IMR-90 (cell line): ENCODE measurements around the gene SLIT3. TPM values are rescaled to one million over a fixed set of nuclear protein-coding genes. Genes with fewer than 3 reads are reported as not detected.

Experiments
- ATAC-seq: fragments of 200-7000 bp; cut with Tn5 transposase; 2 replicates; pipeline ENCODE4 v1.9.1; 2020; ENCODE audit warnings: low read depth, mild to moderate bottlenecking, moderate library complexity
- BruUV-seq: library from RNA; stranded (reverse); fragments of 400-500 nt; replicated peaks from 2 replicates; lab custom pipeline; 2021; lab: Mats Ljungman, UMichigan
- CTCF ChIA-PET: fragments of 300-600 bp; formaldehyde crosslinking; extraction: SDS; loops from one replicate; lab custom pipeline; 2021; ENCODE audit warnings: antibody characterized with exemption; lab: Yijun Ruan, JAX
- POLR2A ChIA-PET: fragments of 300-600 bp; sonication (Branson Sonifier 250); formaldehyde crosslinking; loops from one replicate; lab custom pipeline; 2022; ENCODE audit warnings: antibody characterized with exemption; ENCODE audit not compliant: unreplicated experiment; lab: Charles Lee
- DNase-seq: peaks from one replicate; pipeline ENCODE4 v3.0.0; 2013
- H2AFZ ChIP-seq: replicated peaks from 2 replicates; pipeline ENCODE3; 2013; ENCODE audit warnings: low read length, mild to moderate bottlenecking; ENCODE audit not compliant: poor library complexity
- H2AK5ac ChIP-seq: 2 replicates; pipeline ENCODE4 v1.6.1; 2013; ENCODE audit warnings: low read depth, low read length, inconsistent platforms
- H2AK9ac ChIP-seq: replicated peaks from 2 replicates; pipeline ENCODE3; 2013; ENCODE audit warnings: mild to moderate bottlenecking, low read depth, low read length, moderate library complexity; ENCODE audit not compliant: poor library complexity
- H2BK120ac ChIP-seq: 2 replicates; pipeline ENCODE4 v1.6.1; 2013; ENCODE audit warnings: low read depth, low read length, inconsistent platforms
- H2BK15ac ChIP-seq: 3 replicates; pipeline ENCODE4 v1.6.1; 2013; ENCODE audit warnings: low read depth, low read length, inconsistent platforms
- H2BK20ac ChIP-seq: 2 replicates; pipeline ENCODE4 v1.6.1; 2013; ENCODE audit warnings: low read depth, mild to moderate bottlenecking, inconsistent platforms, low read length, moderate library complexity
- H2BK5ac ChIP-seq: 2 replicates; pipeline ENCODE4 v1.6.1; 2013; ENCODE audit warnings: mild to moderate bottlenecking, low read depth, low read length, inconsistent platforms; ENCODE audit not compliant: poor library complexity, severe bottlenecking
- H3K14ac ChIP-seq: replicated peaks from 2 replicates; pipeline ENCODE4 v1.6.1; 2013; ENCODE audit warnings: low read depth, low read length, inconsistent platforms
- H3K18ac ChIP-seq: 2 replicates; pipeline ENCODE4 v1.6.1; 2013; ENCODE audit warnings: low read depth, low read length, control low read depth
- H3K23ac ChIP-seq: 2 replicates; pipeline ENCODE4 v1.6.1; 2013; ENCODE audit warnings: low read depth, low read length, inconsistent platforms
- H3K27ac ChIP-seq: 2 replicates; pipeline ENCODE4 v1.5.1; 2013; ENCODE audit warnings: mild to moderate bottlenecking, control low read depth, low read length; ENCODE audit not compliant: insufficient read depth
- H3K27me3 ChIP-seq: 2 replicates; pipeline ENCODE4 v1.6.1; 2013; ENCODE audit warnings: low read length; ENCODE audit not compliant: control insufficient read depth, insufficient read depth
- H3K36me3 ChIP-seq: 2 replicates; pipeline ENCODE4 v1.6.1; 2013; ENCODE audit warnings: low read length, mixed read lengths; ENCODE audit not compliant: control insufficient read depth, insufficient read depth
- H3K4ac ChIP-seq: 2 replicates; pipeline ENCODE4 v1.6.1; 2013; ENCODE audit warnings: low read depth, low read length, inconsistent platforms
- H3K4me1 ChIP-seq: 2 replicates; pipeline ENCODE4 v1.6.1; 2013; ENCODE audit warnings: low read length, mixed read lengths; ENCODE audit not compliant: control insufficient read depth, insufficient read depth
- H3K4me2 ChIP-seq: 2 replicates; pipeline ENCODE4 v1.6.1; 2013; ENCODE audit warnings: low read depth, mild to moderate bottlenecking, control low read depth, low read length, moderate library complexity
- H3K4me3 ChIP-seq: 2 replicates; pipeline ENCODE4 v1.5.1; 2013; ENCODE audit warnings: low read depth, mild to moderate bottlenecking, control low read depth, low read length, moderate library complexity; ENCODE audit not compliant: insufficient read depth
- H3K56ac ChIP-seq: 2 replicates; pipeline ENCODE4 v1.6.1; 2013; ENCODE audit warnings: low read length, inconsistent platforms; ENCODE audit not compliant: insufficient read depth; ENCODE audit errors: extremely low read depth
- H3K79me1 ChIP-seq, 2 experiments: 2 replicates each; pipeline ENCODE4 v1.6.1; 2013; ENCODE audit warnings: low read length in 2 of 2, inconsistent platforms in 1 of 2, low read depth in 1 of 2
- H3K9ac ChIP-seq: 2 replicates; pipeline ENCODE4 v1.6.1; 2013; ENCODE audit warnings: low read depth, low read length, control low read depth
- H3K9me1 ChIP-seq: 2 replicates; pipeline ENCODE4 v1.6.1; 2013; ENCODE audit warnings: low read length, inconsistent platforms; ENCODE audit not compliant: insufficient read depth
- H3K9me3 ChIP-seq: 2 replicates; pipeline ENCODE4 v1.6.1; 2013; ENCODE audit warnings: low read length; ENCODE audit not compliant: control insufficient read depth, insufficient read depth
- H4K20me1 ChIP-seq: 2 replicates; pipeline ENCODE4 v1.6.1; 2013; ENCODE audit warnings: low read length, inconsistent platforms; ENCODE audit not compliant: insufficient read depth
- H4K5ac ChIP-seq: 2 replicates; pipeline ENCODE4 v1.6.1; 2013; ENCODE audit warnings: mild to moderate bottlenecking, low read depth, low read length, control low read depth
- H4K8ac ChIP-seq, 2 experiments: 2 replicates each; pipeline ENCODE4 v1.6.1; 2013; ENCODE audit warnings: low read depth in 2 of 2, low read length in 2 of 2, control low read depth in 1 of 2, inconsistent platforms in 1 of 2
- H4K91ac ChIP-seq: 2 replicates; pipeline ENCODE4 v1.6.1; 2013; ENCODE audit warnings: low read depth, low read length, inconsistent platforms; ENCODE audit not compliant: insufficient read depth
- CTCF ChIP-seq: conservative IDR thresholded peaks from 2 replicates; pipeline ENCODE4 v1.5.1; 2012; ENCODE audit warnings: mild to moderate bottlenecking, low read depth, low read length, improper control_type of control experiment
- ELK1 ChIP-seq: fragments of 150-350 bp; IDR thresholded peaks from 2 replicates; pipeline ENCODE4 v1.6.1; 2016; ENCODE audit warnings: low read depth, mild to moderate bottlenecking, low read length, moderate library complexity, borderline replicate concordance
- RAD21 ChIP-seq: IDR thresholded peaks from 2 replicates; pipeline ENCODE4 v1.6.1; 2012; ENCODE audit warnings: low read length, improper control_type of control experiment
- RCOR1 ChIP-seq: IDR thresholded peaks from 2 replicates; pipeline ENCODE4 v1.6.1; 2012; ENCODE audit warnings: mild to moderate bottlenecking, low read length, improper control_type of control experiment; ENCODE audit not compliant: insufficient replicate concordance
- WGBS, 2 experiments: methylation state at CpG; one replicate each; pipeline versions ENCODE4 v1.1.5 to v1.1.7; 2013; ENCODE audit warnings: missing lambda C conversion rate in 2 of 2; ENCODE audit not compliant: insufficient read length in 1 of 2; ENCODE audit errors: extremely low coverage in 2 of 2; 5-methylcytosine and 5-hydroxymethylcytosine counted together
- dilution Hi-C: fragments of 300-500 bp; cut with HindIII; formaldehyde crosslinking; loops from one replicate; pipeline ENCODE4 v1.14.3; 2018; ENCODE audit warnings: low sequenced_read_pairs; ENCODE audit not compliant: unreplicated experiment
- in situ Hi-C: fragments of 300-500 bp; cut with MboI; formaldehyde crosslinking; loops from 3 replicates; pipeline ENCODE4 v1.14.3; 2019; ENCODE audit warnings: low sequenced_read_pairs, inconsistent platforms, mixed read lengths
- intact Hi-C: fragments of 100-400 bp; cut with micrococcal nuclease; formaldehyde crosslinking; loops from 2 replicates; pipeline ENCODE4 v1.10.0; 2022
- polyA plus RNA-seq, 3 experiments: library from polyadenylated mRNA; depleted of rRNA; stranded (reverse); fragments of >200 nt; gene quantifications; 2 replicates each; pipeline ENCODE4 v1.2.3, GENCODE V29; 2012; ENCODE audit warnings: low replicate concordance in 1 of 3
- total RNA-seq: library from RNA; depleted of rRNA; stranded (reverse); fragments of >200 nt; gene quantifications from 2 replicates; pipeline ENCODE4 v1.2.3, GENCODE V29; 2012

SLIT3 gene
- total and polyA plus RNA-seq, 2 of the 4 experiments (the other 2 are of a cell fraction): 0.18 to 0.50 TPM

GRCh38 chr5:168723037-168723436 lies 577.9 kb downstream of the SLIT3 start:
- TF ChIP-seq RAD21 (no peak), CTCF (no peak), ELK1 (no peak), RCOR1 (no peak)
- no peak overlapping the region for H2BK120ac ChIP-seq
- ChIA-PET POLR2A (no interaction called here), CTCF (no interaction called here)
- no peak overlapping the region for H3K4ac ChIP-seq
- no peak overlapping the region for H2AK5ac ChIP-seq
- WGBS, 2 experiments: 92 to 100% methylated on average over 2 to 3 of the region's 3 CpGs
- H3K23ac ChIP-seq: no peak overlapping the region
- no TSS peak for BruUV-seq
- H3K9me1 ChIP-seq: no peaks in the 10 kb centered on the region
- H2AFZ ChIP-seq: no peak overlapping the region
- H3K79me1 ChIP-seq: no peaks in the 10 kb centered on the region
- H2BK20ac ChIP-seq: no peak overlapping the region
- H3K56ac ChIP-seq: no peak overlapping the region
- DNase-seq (no peak), ATAC-seq (no peak)
- no peak overlapping the region for H2BK15ac ChIP-seq
- no peak overlapping the region for H3K4me3 ChIP-seq
- no peaks in the 10 kb centered on the region for H3K27me3 ChIP-seq
- no peak overlapping the region for H3K18ac ChIP-seq
- in situ Hi-C loops (no loop called here), dilution Hi-C loops (no loop called here), intact Hi-C loops (no loop called here)
- no peak overlapping the region for H3K27ac ChIP-seq
- H2BK5ac ChIP-seq: no peak overlapping the region
- no peak overlapping the region for H3K4me2 ChIP-seq
- no peaks in the 10 kb centered on the region for H4K20me1 ChIP-seq
- no peaks in the 10 kb centered on the region for H3K4me1 ChIP-seq
- no peak overlapping the region for H2AK9ac ChIP-seq
- H4K8ac ChIP-seq: no peak overlapping the region
- no peak overlapping the region for H4K5ac ChIP-seq
- H3K9me3 ChIP-seq: no peaks in the 10 kb centered on the region
- H3K9ac ChIP-seq: no peak overlapping the region
- H3K14ac ChIP-seq: no peak overlapping the region
- no peak overlapping the region for H4K91ac ChIP-seq
- H3K36me3 ChIP-seq: no peaks in the 10 kb centered on the region
